GM12878 (cell line): ENCODE data around the gene HEATR9. TPM values are rescaled to one million over a fixed set of nuclear protein-coding genes. Genes with fewer than 3 reads are reported as not detected.

ENCODE experiments used
- E2F4 ChIP-seq: IDR thresholded peaks from 2 replicates; pipeline ENCODE4 v1.6.1; 2012; ENCODE audit warnings: low read depth, low read length, improper control_type of control experiment
- EGR1 ChIP-seq, 2 experiments: IDR thresholded peaks; 1 replicate in 1 of 2; 2 replicates in 1 of 2; pipeline ENCODE4 v1.6.1; 2011 to 2012; ENCODE audit warnings: low read depth in 2 of 2, low read length in 2 of 2, borderline replicate concordance in 1 of 2, mild to moderate bottlenecking in 1 of 2, moderate library complexity in 1 of 2
- ETV6 ChIP-seq, 2 experiments: fragments of 450-650 bp in 1 of 2; IDR thresholded peaks in 1 of 2; conservative IDR thresholded peaks in 1 of 2; 2 replicates each; pipeline ENCODE4 v1.6.1; 2014; ENCODE audit warnings: antibody characterized with exemption in 1 of 2, borderline replicate concordance in 1 of 2, low read depth in 1 of 2, mild to moderate bottlenecking in 1 of 2, moderate library complexity in 1 of 2
- HDAC6 ChIP-seq: fragments of 200-600 bp; sonication (generic); IDR thresholded peaks from one replicate; pipeline ENCODE4 v1.8.0; 2017; ENCODE audit warnings: antibody characterized with exemption; ENCODE audit not compliant: unreplicated experiment
- HDGF ChIP-seq: fragments of 450-650 bp; IDR thresholded peaks from 2 replicates; pipeline ENCODE4 v1.6.1; 2016; ENCODE audit warnings: antibody characterized with exemption
- NRF1 ChIP-seq: conservative IDR thresholded peaks from 2 replicates; pipeline ENCODE4 v1.6.1; 2011; ENCODE audit warnings: mild to moderate bottlenecking, low read depth, low read length, improper control_type of control experiment
- PKNOX1 ChIP-seq: fragments of 450-650 bp; IDR thresholded peaks from 2 replicates; pipeline ENCODE4 v1.6.1; 2016; ENCODE audit warnings: mild to moderate bottlenecking
- PML ChIP-seq: IDR thresholded peaks from 2 replicates; pipeline ENCODE4 v1.6.1; 2012; ENCODE audit warnings: low read length, inconsistent platforms
- RUNX3 ChIP-seq: IDR thresholded peaks from 2 replicates; pipeline ENCODE4 v1.6.1; 2012; ENCODE audit warnings: low read length, inconsistent platforms
- SIX5 ChIP-seq: IDR thresholded peaks from 2 replicates; pipeline ENCODE4 v1.6.1; 2011; ENCODE audit warnings: mild to moderate bottlenecking, low read depth, low read length, moderate library complexity; ENCODE audit not compliant: severe bottlenecking
- STAT1 ChIP-seq: fragments of 450-650 bp; conservative IDR thresholded peaks from 2 replicates; pipeline ENCODE4 v1.6.1; 2014; ENCODE audit warnings: antibody characterized with exemption, mild to moderate bottlenecking
- TBL1XR1 ChIP-seq: IDR thresholded peaks from 2 replicates; pipeline ENCODE4 v1.6.1; 2012; ENCODE audit warnings: low read depth, low read length, improper control_type of control experiment
- ZBTB40 ChIP-seq: fragments of 450-650 bp; IDR thresholded peaks from 2 replicates; pipeline ENCODE4 v1.6.1; 2016; ENCODE audit warnings: mild to moderate bottlenecking, moderate library complexity, borderline replicate concordance
- ZNF274 ChIP-seq: IDR thresholded peaks from one replicate; pipeline ENCODE4 v1.8.0; 2011; ENCODE audit not compliant: insufficient read length, insufficient read depth
- ZNF592 ChIP-seq: fragments of 450-650 bp; IDR thresholded peaks from 2 replicates; pipeline ENCODE4 v1.6.1; 2017; ENCODE audit warnings: mild to moderate bottlenecking, moderate library complexity
- polyA plus RNA-seq, 11 experiments: library from polyadenylated mRNA; depleted of rRNA in 4 of 11; unstranded in 6 of 11; stranded (reverse) in 5 of 11; fragments of >200 nt; fragmentation: Nextera tagmentation in 4 of 11; fragmentation: Illumina TruSeq in 1 of 11; extraction: Ambion mirVana in 4 of 11; extraction: Trizol in 1 of 11; gene quantifications; 1 replicate in 1 of 11; 2 replicates in 10 of 11; pipeline versions ENCODE4 v1.2.1 to v1.2.3, GENCODE V29; 2011 to 2016; ENCODE audit warnings: inconsistent platforms in 2 of 11, missing spikeins in 2 of 11, low read depth in 1 of 11
- total RNA-seq, 4 experiments: library from RNA; depleted of rRNA in 3 of 4; stranded (reverse); fragments of >200 nt in 3 of 4; fragmentation: Illumina TruSeq in 1 of 4; extraction: Trizol in 1 of 4; gene quantifications; 2 replicates each; pipeline versions ENCODE4 v1.2.1 to v1.2.3, GENCODE V29; 2013 to 2021

The HEATR9 gene
- total and polyA plus RNA-seq, 10 of the 15 experiments (the other 5 are each of a cell fraction or from before 2014, with no cell fraction given), result 0.04 to 0.43 (median 0.13) TPM; not detected in 2

GRCh38 chr17:35892091-35893035 is 23.7 kb upstream of the HEATR9 start (continued):
- TF ChIP-seq SIX5, result no peak
- TF ChIP-seq PKNOX1, result no peak
- TF ChIP-seq EGR1 (IDR thresholded peaks at IDR 0.05; ENCODE audit: borderline replicate concordance in 1 of 2, low read depth in 2 of 2, low read length in 2 of 2), result no peak
- TF ChIP-seq NRF1, result no peak
- TF ChIP-seq E2F4, result no peak
- no peak for TF ChIP-seq STAT1
- TF ChIP-seq ETV6 (conservative IDR thresholded peaks at IDR 0.05 in 1 of 2, IDR thresholded peaks at IDR 0.05 in 1 of 2; ENCODE audit: borderline replicate concordance in 1 of 2, low read depth in 1 of 2), result peak in 1 of 2 experiments; percentile 64; a peak in 1 of 4 replicates
- no peak for TF ChIP-seq TBL1XR1
- TF ChIP-seq ZNF274, result no peak
- no peak for TF ChIP-seq HDAC6
- TF ChIP-seq ZNF592, result no peak
- no peak for TF ChIP-seq ZBTB40
- TF ChIP-seq HDGF, result no peak
- TF ChIP-seq PML, result no peak
- peak; percentile 53 for TF ChIP-seq RUNX3
